ENCODE results near the gene SNX5. TPM values are rescaled to one million over a fixed set of nuclear protein-coding genes. Genes with fewer than 3 reads are reported as not detected.

The SNX5 gene
- polyA plus RNA-seq, 1 donor (not counting 4 experiments of a cell fraction or from before 2014, with no cell fraction given): 187 TPM

DNA sequence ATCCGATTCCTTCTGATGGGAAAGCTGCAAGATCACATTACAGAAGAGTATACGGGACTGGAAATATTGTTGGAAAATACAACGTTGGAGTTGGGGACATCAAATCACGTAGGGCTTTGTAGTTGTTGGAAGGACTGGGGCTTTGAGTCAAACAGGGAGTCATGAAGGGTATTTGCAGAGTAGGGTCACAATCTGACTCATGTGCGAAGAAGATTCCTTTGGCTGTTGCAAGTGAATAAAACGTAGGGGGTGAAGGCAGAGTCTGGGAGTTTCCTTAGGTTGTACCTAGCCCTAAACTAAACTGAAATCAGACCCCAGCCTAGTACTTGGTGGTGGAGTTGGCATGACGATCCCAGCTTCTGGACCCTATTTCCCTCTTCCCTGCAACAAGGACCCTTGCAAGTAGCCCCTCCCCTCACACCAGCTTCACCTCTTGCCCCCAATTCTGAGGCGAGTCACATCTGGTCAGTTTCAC, 32.3 kb downstream of the SNX5 start:
- Histone ChIP-seq H4K20me1 (ENCODE audit: control insufficient read depth, extremely low read depth, insufficient read depth, low read length) (peaks cover 4% of the 10 kb centered on the region), H3K4me1 (ENCODE audit: control insufficient read depth, extremely low read depth, insufficient read depth, low read length) (no peaks in the 10 kb centered on the region), H3K9me3 (ENCODE audit: control insufficient read depth, low read depth, low read length) (no peaks in the 10 kb centered on the region), H2AFZ (ENCODE audit: control insufficient read depth, low read length) (no peak overlapping the region), H3K27ac (ENCODE audit: control insufficient read depth, insufficient read depth, low read length) (no peak overlapping the region), H3K4me2 (ENCODE audit: control insufficient read depth, extremely low read depth, insufficient read depth, low read depth, low read length) (no peak overlapping the region), H3K27me3 (ENCODE audit: control insufficient read depth, extremely low read depth, insufficient read depth, low read length) (no peaks in the 10 kb centered on the region), H3K79me2 (ENCODE audit: control insufficient read depth, insufficient read depth, low read length) (no peaks in the 10 kb centered on the region), H3K9me1 (ENCODE audit: control insufficient read depth, extremely low read depth, insufficient read depth, low read length) (no peaks in the 10 kb centered on the region), H3K4me3 (ENCODE audit: control insufficient read depth in 2 of 3, extremely low read depth in 1 of 3, insufficient read depth in 2 of 3, low read depth in 1 of 3, low read length in 3 of 3) (no peak overlapping the region), H3K9ac (ENCODE audit: control insufficient read depth, extremely low read depth, insufficient read depth, low read length) (no peak overlapping the region), H3K36me3 (ENCODE audit: control insufficient read depth in 2 of 2, extremely low read depth in 1 of 2, insufficient read depth in 2 of 2, low read length in 2 of 2) (peaks cover 0 to 5% of the 10 kb centered on the region in 2 experiments)
- DNase-seq (ENCODE audit: low read depth, low spot score) (no peak), FAIRE-seq (no peak)
- dilution Hi-C loops (cut with MboI; ENCODE audit: extremely low pct_ligation_motif_present, low sequenced_read_pairs): no loop called here
- TF ChIP-seq EZH2 (IDR thresholded peaks at IDR 0.05; ENCODE audit: low read length): no peak
- TF ChIP-seq, protein P1, sequence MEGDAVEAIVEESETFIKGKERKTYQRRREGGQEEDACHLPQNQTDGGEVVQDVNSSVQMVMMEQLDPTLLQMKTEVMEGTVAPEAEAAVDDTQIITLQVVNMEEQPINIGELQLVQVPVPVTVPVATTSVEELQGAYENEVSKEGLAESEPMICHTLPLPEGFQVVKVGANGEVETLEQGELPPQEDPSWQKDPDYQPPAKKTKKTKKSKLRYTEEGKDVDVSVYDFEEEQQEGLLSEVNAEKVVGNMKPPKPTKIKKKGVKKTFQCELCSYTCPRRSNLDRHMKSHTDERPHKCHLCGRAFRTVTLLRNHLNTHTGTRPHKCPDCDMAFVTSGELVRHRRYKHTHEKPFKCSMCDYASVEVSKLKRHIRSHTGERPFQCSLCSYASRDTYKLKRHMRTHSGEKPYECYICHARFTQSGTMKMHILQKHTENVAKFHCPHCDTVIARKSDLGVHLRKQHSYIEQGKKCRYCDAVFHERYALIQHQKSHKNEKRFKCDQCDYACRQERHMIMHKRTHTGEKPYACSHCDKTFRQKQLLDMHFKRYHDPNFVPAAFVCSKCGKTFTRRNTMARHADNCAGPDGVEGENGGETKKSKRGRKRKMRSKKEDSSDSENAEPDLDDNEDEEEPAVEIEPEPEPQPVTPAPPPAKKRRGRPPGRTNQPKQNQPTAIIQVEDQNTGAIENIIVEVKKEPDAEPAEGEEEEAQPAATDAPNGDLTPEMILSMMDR (optimal IDR thresholded peaks at IDR 0.05 in 1 of 3, IDR thresholded peaks at IDR 0.05 in 1 of 3, conservative IDR thresholded peaks at IDR 0.05 in 1 of 3; ENCODE audit: extremely low read depth in 1 of 3, insufficient read depth in 2 of 3, low read length in 3 of 3): no peak

DNA sequence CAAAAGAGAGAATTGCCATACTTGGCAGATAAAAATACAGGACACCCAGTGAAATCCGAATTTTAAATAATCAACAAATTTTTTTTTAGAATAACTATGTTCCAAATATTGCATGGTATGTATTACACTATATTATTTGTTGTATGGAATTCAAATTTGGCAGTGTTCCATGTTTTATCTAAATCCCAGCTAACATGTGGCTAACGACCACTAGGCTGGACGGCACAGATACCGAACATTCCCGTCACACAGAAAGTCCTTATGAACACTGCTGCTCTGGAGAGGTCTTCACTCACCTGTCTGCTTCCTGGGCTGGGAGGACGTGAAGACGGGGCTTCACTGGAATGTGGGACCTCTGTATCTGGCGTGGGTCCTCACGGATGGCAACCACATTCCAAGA, 32.8 kb downstream of the SNX5 start:
- FAIRE-seq (no peak), DNase-seq (ENCODE audit: low read depth, low spot score) (no peak)
- H3K27ac ChIP-seq (ENCODE audit: control insufficient read depth, insufficient read depth, low read length): no peak overlapping the region
- dilution Hi-C loops (cut with MboI; ENCODE audit: extremely low pct_ligation_motif_present, low sequenced_read_pairs): no loop called here
- H2AFZ ChIP-seq (ENCODE audit: control insufficient read depth, low read length): no peak overlapping the region
- no peaks in the 10 kb centered on the region for H3K27me3 ChIP-seq (ENCODE audit: control insufficient read depth, extremely low read depth, insufficient read depth, low read length)
- H3K4me2 ChIP-seq (ENCODE audit: control insufficient read depth, extremely low read depth, insufficient read depth, low read depth, low read length): no peak overlapping the region
- no peaks in the 10 kb centered on the region for H3K36me3 ChIP-seq (ENCODE audit: control insufficient read depth in 2 of 2, extremely low read depth in 1 of 2, insufficient read depth in 2 of 2, low read length in 2 of 2)
- no peaks in the 10 kb centered on the region for H3K4me1 ChIP-seq (ENCODE audit: control insufficient read depth, extremely low read depth, insufficient read depth, low read length)
- H3K9ac ChIP-seq (ENCODE audit: control insufficient read depth, extremely low read depth, insufficient read depth, low read length): no peak overlapping the region
- TF ChIP-seq EZH2 (IDR thresholded peaks at IDR 0.05; ENCODE audit: low read length): no peak
- TF ChIP-seq, protein P1 (optimal IDR thresholded peaks at IDR 0.05 in 1 of 3, IDR thresholded peaks at IDR 0.05 in 1 of 3, conservative IDR thresholded peaks at IDR 0.05 in 1 of 3; ENCODE audit: extremely low read depth in 1 of 3, insufficient read depth in 2 of 3, low read length in 3 of 3): no peak
- no peaks in the 10 kb centered on the region for H3K9me3 ChIP-seq (ENCODE audit: control insufficient read depth, low read depth, low read length)
- H3K4me3 ChIP-seq (ENCODE audit: control insufficient read depth in 2 of 3, extremely low read depth in 1 of 3, insufficient read depth in 2 of 3, low read depth in 1 of 3, low read length in 3 of 3): no peak overlapping the region
- peaks cover 4% of the 10 kb centered on the region for H4K20me1 ChIP-seq (ENCODE audit: control insufficient read depth, extremely low read depth, insufficient read depth, low read length)
- H3K9me1 ChIP-seq (ENCODE audit: control insufficient read depth, extremely low read depth, insufficient read depth, low read length): no peaks in the 10 kb centered on the region
- no peaks in the 10 kb centered on the region for H3K79me2 ChIP-seq (ENCODE audit: control insufficient read depth, insufficient read depth, low read length)

Data from keratinocyte (primary cell).